Stimulated activated CD4-positive, alpha-beta T cell treated with anti-CD3 and anti-CD28 coated beads, Interleukin-4, amount 100 ng/mL, for 4 hours (primary cell): ENCODE data around the gene TTLL11.
"Not testable (repeated sequence)": the region's sequence is repeated elsewhere in the genome, so short reads cannot be mapped to it uniquely, and the experiment has no call there.

Experiments
- DNase-seq, 2 experiments: peaks; one replicate each; pipeline ENCODE4 v3.0.0-alpha.2; 2020

The TTLL11 gene

DNA sequence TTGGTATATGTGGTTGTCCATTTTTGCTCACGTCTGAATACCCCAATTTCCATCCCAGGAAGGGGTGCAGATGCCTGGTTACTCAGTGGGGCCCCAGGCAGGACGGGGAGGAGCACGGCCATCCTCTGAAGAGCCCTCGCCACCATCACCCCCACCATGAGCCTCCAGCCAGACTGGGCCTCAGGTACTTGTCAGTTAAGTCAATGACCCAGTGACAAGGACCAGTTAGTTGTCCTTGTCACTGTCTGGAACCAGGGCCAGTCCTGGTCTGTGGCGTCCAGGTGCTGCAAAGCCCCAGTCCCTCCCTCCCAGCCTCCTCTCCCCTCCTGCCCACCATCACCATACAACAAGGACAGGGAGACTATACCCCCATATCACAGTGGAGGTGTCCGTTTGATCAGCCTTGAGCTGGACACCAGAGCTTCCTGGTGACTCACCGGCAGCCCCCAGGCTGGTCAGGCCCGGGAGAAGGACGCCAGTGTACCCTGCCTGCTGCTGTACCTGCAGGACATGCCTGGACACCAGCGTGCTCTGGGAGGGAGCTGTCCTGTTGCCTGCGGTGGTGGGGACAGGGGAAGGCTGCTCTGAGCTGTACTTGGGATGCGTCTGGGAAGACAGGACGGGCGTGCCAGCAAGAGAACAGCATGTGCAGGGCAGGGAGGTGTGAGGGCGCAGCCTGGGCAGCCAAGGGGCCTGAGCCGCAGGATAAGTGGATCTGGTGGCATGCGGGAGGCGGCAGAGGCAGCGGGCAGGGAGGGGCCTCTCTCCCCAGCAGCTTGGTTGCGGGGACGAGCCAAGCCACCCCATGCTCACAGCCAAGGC, 32.6 kb upstream of the TTLL11 start:
- DNase-seq: no peak

DNA sequence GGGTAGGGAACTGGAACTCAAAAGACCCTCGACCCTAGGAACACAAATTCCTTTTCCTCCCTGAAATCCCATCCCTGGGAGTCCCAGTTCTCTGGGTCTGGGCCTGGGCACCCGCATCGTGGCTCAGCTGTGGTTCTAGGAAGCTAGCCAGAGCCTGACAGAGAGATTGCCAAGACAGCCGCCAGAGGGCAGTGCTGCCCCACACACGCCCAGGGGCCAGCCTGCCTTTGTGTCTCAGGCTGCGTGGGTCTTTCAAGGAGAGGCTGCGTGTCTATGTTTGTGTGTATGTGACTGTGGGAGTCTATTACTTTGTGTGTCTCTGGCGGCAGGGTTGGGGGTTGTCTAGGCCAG, 32.0 kb upstream of the TTLL11 start:
- DNase-seq: peak; percentile 70 to 77

DNA sequence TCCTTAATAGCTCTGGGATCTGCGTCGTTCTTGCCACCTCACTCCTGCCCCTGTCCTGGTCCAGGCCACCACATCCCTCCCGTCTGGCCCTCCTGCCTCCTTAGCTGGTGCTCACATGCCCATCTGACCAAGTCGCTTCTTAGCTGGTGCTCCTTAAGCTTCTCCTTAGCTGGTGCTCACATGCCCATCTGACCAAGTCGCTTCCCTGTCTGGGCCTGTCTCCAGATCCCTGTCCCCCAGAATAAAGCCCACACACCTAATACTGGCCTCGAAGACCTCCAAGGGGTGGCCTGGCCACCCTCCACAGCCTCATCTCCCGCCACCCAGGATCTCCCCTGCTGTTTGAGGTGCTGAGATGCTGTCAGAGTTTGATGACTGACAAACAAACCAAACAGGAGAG, 31.4 kb upstream of the TTLL11 start:
- no peak for DNase-seq

GRCh38 chr9:122124048-122124447, 30.9 kb upstream of the TTLL11 start:
- DNase-seq: no peak

GRCh38 chr9:122122903-122123632, 30.0 kb upstream of the TTLL11 start:
- peak; percentile 53 to 71 for DNase-seq

DNA sequence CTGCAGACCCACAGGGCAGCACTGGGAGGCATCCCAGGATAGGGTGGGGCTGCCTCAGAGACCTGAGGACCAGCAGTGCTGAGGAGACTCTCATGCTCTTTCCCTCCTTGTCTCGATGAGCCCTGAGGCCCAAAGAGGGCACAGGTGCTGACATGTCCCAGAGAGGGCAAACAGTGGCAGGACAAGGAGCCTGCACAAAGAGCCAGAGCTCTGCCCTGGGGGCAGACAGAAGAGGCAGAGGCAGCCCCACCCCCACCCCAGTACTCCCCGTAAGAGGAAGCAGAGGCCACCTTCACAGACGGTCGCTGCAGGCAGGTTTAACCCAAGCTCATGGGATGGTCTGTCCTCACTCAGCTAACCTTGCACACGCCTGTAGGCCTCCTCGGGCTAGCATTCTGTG, 29.4 kb upstream of the TTLL11 start:
- no peak for DNase-seq

DNA sequence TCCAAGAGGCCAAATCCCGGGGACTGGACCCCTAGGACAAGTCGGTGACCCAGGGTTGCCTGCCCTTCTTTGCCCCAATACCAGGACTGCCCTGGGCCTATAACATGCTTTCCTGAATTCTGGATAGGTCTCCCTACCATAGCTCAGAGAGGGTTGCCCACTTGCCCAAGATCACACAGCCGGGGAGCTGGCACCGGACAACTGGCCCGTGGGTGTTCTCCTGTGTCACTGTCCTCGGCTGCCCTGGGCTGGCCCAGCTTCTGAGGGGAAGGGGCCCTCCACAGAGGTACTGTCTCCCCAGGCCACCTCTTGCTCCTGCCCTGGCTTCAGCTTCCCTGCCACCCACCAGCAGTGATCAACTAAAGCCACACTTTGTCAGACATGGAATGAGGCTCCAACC, 28.8 kb upstream of the TTLL11 start:
- DNase-seq: no peak

GRCh38 chr9:122121391-122121790, 28.3 kb upstream of the TTLL11 start:
- DNase-seq: no peak

- DNase-seq: no peak
These were observed 27.4 kb upstream of the TTLL11 start for GRCh38 chr9:122120316-122121071.

DNA sequence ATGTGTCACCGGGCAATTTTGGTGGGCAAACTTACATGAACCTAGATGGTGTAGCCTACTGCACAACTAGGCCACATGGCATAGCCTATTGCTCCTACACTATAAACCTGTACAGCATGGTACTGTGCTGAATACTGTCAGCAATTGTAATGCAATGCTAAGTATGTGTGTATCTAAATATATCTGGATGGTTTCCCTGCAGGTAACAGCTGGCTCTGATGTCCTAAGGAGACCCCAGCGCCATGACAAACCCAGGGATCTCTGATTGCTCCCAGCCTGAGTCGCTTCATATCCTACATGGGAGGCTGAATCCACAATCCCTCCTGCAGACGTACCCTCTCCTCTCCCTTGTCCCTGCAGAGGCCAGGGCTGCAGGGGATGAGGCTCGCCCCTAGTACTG, 26.6 kb upstream of the TTLL11 start:
- DNase-seq: no peak

DNA sequence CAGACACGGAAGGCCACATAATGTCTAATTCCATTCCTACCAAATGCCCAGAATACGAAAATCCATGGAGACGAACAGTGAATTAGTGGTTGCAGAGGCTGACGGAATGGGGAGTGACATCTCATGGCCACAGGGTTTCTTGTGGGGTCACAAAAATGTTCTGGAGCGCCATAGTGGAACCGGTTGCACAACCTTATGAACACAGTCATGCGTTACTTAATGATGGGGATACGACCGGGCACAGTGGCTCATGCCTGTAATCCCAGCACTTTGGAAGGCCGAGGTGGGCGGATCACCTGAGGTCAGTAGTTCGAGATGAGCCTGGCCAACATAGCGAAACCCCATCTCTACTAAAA, 26.0 kb upstream of the TTLL11 start:
- DNase-seq: no peak

- no peak for DNase-seq
These were observed 25.4 kb upstream of the TTLL11 start for GRCh38 chr9:122118343-122119165.

DNA sequence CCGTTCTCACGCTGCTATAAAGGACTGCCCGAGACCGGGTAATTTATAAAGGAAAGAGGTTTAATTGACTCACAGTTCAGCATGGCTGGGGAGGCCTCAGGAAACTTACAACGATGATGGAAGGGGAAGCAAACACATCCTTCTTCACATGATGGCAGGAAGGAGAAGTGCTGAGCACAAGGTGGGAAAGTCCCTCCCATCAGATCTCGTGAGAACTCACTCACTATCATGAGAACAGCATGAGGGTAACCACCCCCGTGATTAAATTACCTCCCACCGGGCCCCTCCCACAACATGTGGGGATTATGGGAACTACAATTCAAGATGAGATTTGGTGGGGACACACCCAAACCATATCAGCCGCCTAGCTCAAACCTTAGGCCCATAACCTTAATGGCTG, 24.1 kb upstream of the TTLL11 start:
- not testable (repeated sequence) for DNase-seq

DNA sequence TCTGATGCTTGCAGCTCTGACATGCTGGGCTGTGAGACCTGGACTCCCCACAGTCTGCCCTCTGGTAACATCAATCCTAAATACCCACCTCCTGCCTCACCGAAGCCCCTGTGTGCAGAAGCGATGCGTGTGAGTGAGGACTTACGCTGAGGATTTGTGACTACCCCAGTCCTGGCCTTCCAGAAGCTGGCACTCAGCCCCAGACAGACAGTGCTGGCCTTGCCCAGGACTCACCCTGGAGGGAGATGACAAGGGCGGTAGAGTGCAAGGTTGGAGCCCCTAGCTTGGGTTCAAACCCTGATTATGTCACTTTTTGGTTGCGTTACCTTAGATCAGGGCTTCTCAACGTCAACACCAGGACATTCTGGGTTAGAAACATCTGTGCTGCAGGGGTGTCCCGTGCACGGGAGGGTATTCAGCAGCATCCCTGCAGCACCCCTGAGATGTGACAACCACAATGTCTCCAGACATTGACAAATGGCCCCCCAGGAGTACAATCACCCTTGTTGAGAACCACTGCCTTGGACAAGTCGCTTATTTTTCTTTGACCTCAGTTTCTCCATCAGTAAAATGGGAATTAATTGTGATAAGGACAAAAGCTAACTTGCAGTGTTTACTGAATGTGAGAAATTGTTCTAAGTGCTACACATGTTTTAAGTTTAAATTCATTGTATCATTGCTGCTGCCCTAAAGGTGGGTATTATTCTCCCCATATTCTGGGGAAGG, 23.5 kb upstream of the TTLL11 start:
- DNase-seq: no peak

DNA sequence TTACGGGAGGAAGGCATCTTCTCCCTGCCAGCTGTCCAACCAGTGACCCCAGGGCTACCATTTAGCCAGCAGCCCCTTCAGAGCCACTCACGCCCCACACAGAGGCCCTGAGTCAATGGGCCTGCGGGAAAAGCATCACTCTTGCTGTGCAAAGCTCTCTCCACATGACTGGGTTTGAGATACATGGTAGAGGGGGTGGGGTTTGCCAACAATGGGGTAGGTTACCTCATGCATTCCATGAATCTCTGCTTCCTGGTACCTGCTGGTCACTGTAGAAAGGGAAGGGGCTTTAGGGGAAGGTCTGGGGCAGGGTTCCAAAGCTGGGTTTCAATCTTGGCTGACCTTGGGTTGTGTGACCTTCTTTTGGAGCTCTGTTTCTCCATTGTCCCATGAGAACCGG, 22.9 kb upstream of the TTLL11 start:
- DNase-seq: no peak

DNA sequence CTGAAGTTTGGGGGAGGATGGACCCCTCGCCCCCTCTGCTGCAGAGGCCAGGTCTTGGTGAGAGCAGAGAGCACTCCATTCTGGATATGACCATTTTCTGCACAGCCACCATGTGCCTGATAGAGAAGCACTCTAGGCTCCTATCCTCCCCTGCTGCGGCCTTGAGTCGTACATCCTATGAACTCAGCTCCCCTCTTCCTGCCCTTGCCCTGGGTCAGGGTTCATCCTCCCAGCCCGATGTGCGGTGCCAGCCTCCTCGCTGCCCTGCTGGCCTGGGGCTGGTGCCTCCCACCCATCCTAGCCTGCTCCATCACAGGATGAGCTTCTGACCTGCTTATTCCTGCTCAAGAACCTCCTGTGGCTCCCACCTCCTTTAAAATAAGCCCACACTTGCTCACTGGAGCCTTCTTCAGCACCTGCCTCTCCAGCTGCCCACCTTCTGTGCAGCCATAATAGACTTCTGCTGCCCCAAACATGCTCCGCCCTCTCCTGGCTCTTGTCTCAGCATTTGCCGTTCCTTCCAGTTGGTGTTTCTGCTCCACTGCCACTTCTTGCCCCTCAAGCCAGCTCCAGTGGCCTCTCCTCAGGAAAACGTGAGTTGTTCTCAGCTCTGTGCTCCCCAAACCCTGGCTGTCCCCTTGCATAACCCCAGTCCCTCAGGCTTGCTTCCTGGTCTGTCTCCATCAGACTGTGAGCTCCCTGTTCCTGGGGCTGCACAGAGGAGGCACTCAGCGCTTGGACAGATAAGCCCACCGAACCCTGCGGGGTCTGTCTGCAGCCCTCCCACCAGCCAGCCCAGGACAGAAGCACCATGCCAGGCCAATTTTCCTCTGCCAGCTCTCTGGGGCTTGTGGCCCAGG, 22.3 kb upstream of the TTLL11 start:
- no peak for DNase-seq

DNA sequence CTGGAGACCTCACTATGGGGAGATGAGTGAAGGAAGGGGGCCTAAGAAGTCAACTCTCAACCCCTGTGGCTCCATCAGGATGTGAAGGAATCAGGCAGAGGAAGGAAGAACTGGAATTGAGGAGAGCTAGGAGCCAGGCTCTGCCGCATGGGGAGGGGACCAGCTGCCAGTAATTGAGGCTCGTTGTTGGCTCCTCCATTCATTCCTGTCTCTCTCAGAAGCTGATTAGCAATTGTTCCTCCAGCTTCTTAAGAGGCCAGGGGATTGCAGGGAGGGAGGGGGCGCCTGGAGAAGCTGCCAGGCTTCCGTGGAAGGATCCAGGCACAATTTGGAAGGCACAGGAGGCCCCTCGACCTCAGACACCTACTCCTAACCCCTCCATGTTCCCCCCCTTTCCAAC, 20.5 kb upstream of the TTLL11 start:
- DNase-seq: no peak

GRCh38 chr9:122112238-122112637, 19.1 kb upstream of the TTLL11 start:
- DNase-seq: no peak

GRCh38 chr9:122111413-122112085, 18.4 kb upstream of the TTLL11 start:
- DNase-seq: no peak

DNA sequence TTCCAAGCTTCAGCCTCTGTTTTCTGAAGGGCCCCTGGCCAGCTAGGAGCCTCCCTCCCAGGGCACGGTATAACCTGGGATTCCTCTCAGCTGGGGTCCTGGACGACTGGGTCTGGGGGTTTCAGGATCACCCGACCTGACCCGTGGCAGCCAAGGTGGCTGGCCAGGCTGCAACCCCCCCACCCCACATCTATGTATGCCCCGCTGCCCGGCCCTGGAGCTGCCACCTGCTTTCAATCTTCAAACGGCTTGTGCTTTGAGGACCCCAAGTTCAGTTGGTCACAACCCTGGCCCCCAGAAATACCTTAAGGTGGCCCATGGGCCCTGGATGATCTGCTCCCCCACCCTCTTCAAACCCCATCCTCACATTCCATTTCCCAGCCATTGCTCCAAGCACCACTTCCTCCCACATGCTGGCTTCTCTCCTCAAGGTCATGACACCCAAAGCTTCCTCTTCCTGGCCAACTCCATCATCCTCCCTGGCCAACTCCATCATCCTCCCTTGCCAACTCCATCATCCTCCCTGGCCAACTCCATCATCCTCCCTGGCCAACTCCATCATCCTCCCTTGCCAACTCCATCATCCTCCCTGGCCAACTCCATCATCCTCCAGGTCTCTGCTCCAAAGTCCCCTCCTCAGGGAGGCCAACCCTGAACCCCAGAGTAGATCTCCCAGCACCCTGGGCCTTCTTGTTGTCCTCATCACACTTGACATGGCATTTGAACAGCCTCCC, 17.2 kb upstream of the TTLL11 start:
- no peak for DNase-seq
